Neuronal stem cell (in vitro differentiated cells): ENCODE results near the gene NR3C1.
A peak's percentile ranks its signal among the peaks of the same experiment; 100 is the strongest.

Experiments used
- DNase-seq: peaks from one replicate; pipeline ENCODE4 v3.0.0-alpha.2; 2013; ENCODE audit warnings: low spot score
- H2AFZ ChIP-seq: one replicate; pipeline ENCODE4 v1.6.1; 2013; ENCODE audit warnings: mild to moderate bottlenecking, low read length, inconsistent platforms
- H2AK5ac ChIP-seq: 2 replicates; pipeline ENCODE4 v1.6.1; 2013; ENCODE audit warnings: low read depth, mild to moderate bottlenecking, inconsistent platforms, low read length, moderate library complexity, mixed read lengths
- H2BK120ac ChIP-seq: 2 replicates; pipeline ENCODE4 v1.6.1; 2013; ENCODE audit warnings: low read depth, mild to moderate bottlenecking, inconsistent platforms, low read length, moderate library complexity, mixed read lengths
- H2BK12ac ChIP-seq: one replicate; pipeline ENCODE4 v1.6.1; 2013; ENCODE audit warnings: low read length, inconsistent platforms
- H2BK15ac ChIP-seq: 2 replicates; pipeline ENCODE4 v1.6.1; 2013; ENCODE audit warnings: mild to moderate bottlenecking, low read length, inconsistent platforms, mixed read lengths
- H2BK5ac ChIP-seq: one replicate; pipeline ENCODE4 v1.6.1; 2013; ENCODE audit warnings: inconsistent platforms, mild to moderate bottlenecking, low read length, moderate library complexity
- H3K14ac ChIP-seq: one replicate; pipeline ENCODE4 v1.6.1; 2013; ENCODE audit warnings: low read length, inconsistent platforms
- H3K18ac ChIP-seq: 2 replicates; pipeline ENCODE4 v1.6.1; 2013; ENCODE audit warnings: low read length, inconsistent platforms
- H3K23ac ChIP-seq: 2 replicates; pipeline ENCODE4 v1.6.1; 2013; ENCODE audit warnings: low read depth, mild to moderate bottlenecking, mixed read lengths, low read length, inconsistent platforms; ENCODE audit not compliant: poor library complexity
- H3K27ac ChIP-seq: replicated peaks from 3 replicates; pipeline ENCODE4 v1.5.1; 2013; ENCODE audit warnings: low read length, inconsistent platforms
- H3K27me3 ChIP-seq, 3 experiments: 2 replicates each; pipeline ENCODE4 v1.6.1; 2013; ENCODE audit warnings: low read length in 3 of 3, mild to moderate bottlenecking in 2 of 3, inconsistent platforms in 1 of 3, low read depth in 1 of 3, mixed read lengths in 1 of 3, moderate library complexity in 1 of 3; ENCODE audit not compliant: control insufficient read depth in 3 of 3, insufficient read depth in 3 of 3
- H3K36me3 ChIP-seq, 2 donors: replicated peaks in 1 of 2; 2 replicates each; pipeline ENCODE4 v1.6.1; 2013; ENCODE audit warnings: low read length in 2 of 2; ENCODE audit not compliant: control insufficient read depth in 2 of 2, insufficient read depth in 2 of 2
- H3K4ac ChIP-seq: 2 replicates; pipeline ENCODE4 v1.6.1; 2013; ENCODE audit warnings: inconsistent platforms, mild to moderate bottlenecking, low read length, moderate library complexity
- H3K4me1 ChIP-seq, 2 donors: 1 replicate in 1 of 2; 2 replicates in 1 of 2; pipeline ENCODE4 v1.6.1; 2013; ENCODE audit warnings: low read length in 2 of 2, low read depth in 1 of 2; ENCODE audit not compliant: control insufficient read depth in 2 of 2, insufficient read depth in 1 of 2
- H3K4me2 ChIP-seq: one replicate; pipeline ENCODE4 v1.6.1; 2013; ENCODE audit warnings: mild to moderate bottlenecking, low read length, inconsistent platforms; ENCODE audit not compliant: insufficient read depth, poor library complexity, severe bottlenecking
- H3K4me3 ChIP-seq, 2 donors: 2 replicates each; pipeline ENCODE4 v1.5.1; 2013; ENCODE audit warnings: low read length in 2 of 2, mild to moderate bottlenecking in 2 of 2, inconsistent platforms in 1 of 2, moderate library complexity in 1 of 2
- H3K79me1 ChIP-seq: one replicate; pipeline ENCODE4 v1.6.1; 2013; ENCODE audit warnings: low read depth, mild to moderate bottlenecking, inconsistent platforms, low read length, moderate library complexity
- H3K9ac ChIP-seq: one replicate; pipeline ENCODE4 v1.6.1; 2013; ENCODE audit warnings: mild to moderate bottlenecking, low read depth, low read length, inconsistent platforms; ENCODE audit not compliant: poor library complexity
- H3K9me3 ChIP-seq, 2 donors: replicated peaks in 1 of 2; 2 replicates each; pipeline versions ENCODE3 to v1.6.1; 2013; ENCODE audit warnings: low read length in 2 of 2, mild to moderate bottlenecking in 2 of 2, inconsistent platforms in 1 of 2, low read depth in 1 of 2, mixed read lengths in 1 of 2, moderate library complexity in 1 of 2; ENCODE audit not compliant: control insufficient read depth in 2 of 2, insufficient read depth in 1 of 2
- H4K8ac ChIP-seq: one replicate; pipeline ENCODE4 v1.6.1; 2013; ENCODE audit warnings: low read depth, mild to moderate bottlenecking, inconsistent platforms, low read length, moderate library complexity
- H4K91ac ChIP-seq: one replicate; pipeline ENCODE4 v1.6.1; 2013; ENCODE audit warnings: low read length, low read depth, mild to moderate bottlenecking, inconsistent platforms; ENCODE audit not compliant: poor library complexity
- WGBS, 2 donors: extraction: QIAGEN DNeasy Blood & Tissue Kit; methylation state at CpG; one replicate each; pipeline ENCODE4 v1.1.7; 2013; ENCODE audit warnings: missing lambda C conversion rate in 2 of 2, mixed read lengths in 1 of 2; ENCODE audit not compliant: insufficient read length in 2 of 2, insufficient replicate concordance in 1 of 2; ENCODE audit errors: extremely low coverage in 2 of 2; 5-methylcytosine and 5-hydroxymethylcytosine counted together

NR3C1 gene

GRCh38 chr5:143248391-143248790, 155.1 kb downstream of the NR3C1 start:
- WGBS, 2 donors = no CpG with 5 or more reads among the region's 3 CpGs

GRCh38 chr5:143247134-143247815, 156.2 kb downstream of the NR3C1 start:
- no peaks in the 10 kb centered on the region for H3K9me3 ChIP-seq
- H3K14ac ChIP-seq = no peak overlapping the region
- H3K4me2 ChIP-seq = no peak overlapping the region
- no peak overlapping the region for H3K4ac ChIP-seq
- no peak overlapping the region for H2AFZ ChIP-seq
- no peak for DNase-seq
- no peak overlapping the region for H3K9ac ChIP-seq
- no peak overlapping the region for H2BK5ac ChIP-seq
- no peak overlapping the region for H3K23ac ChIP-seq
- WGBS, 2 donors = no CpG with 5 or more reads among the region's 1 CpG
- H4K8ac ChIP-seq = no peak overlapping the region
- H2BK120ac ChIP-seq = no peak overlapping the region
- H2BK15ac ChIP-seq = no peak overlapping the region
- H2BK12ac ChIP-seq = no peak overlapping the region
- no peak overlapping the region for H3K27ac ChIP-seq
- no peaks in the 10 kb centered on the region for H3K4me1 ChIP-seq
- no peaks in the 10 kb centered on the region for H3K36me3 ChIP-seq
- no peak overlapping the region for H2AK5ac ChIP-seq
- no peak overlapping the region for H3K4me3 ChIP-seq
- H3K27me3 ChIP-seq = peaks cover 0 to 2% (median 0%) of the 10 kb centered on the region in 3 experiments
- H3K18ac ChIP-seq = no peak overlapping the region
- H3K79me1 ChIP-seq = no peaks in the 10 kb centered on the region
- no peak overlapping the region for H4K91ac ChIP-seq

More at GRCh38 chr5:143248391-143248790, 155.1 kb downstream of the NR3C1 start:
- no peak for DNase-seq
- Histone ChIP-seq H3K4me1 (no peaks in the 10 kb centered on the region), H3K27me3 (peaks cover 0 to 2% (median 0%) of the 10 kb centered on the region in 3 experiments), H3K79me1 (no peaks in the 10 kb centered on the region), H3K4ac (no peak overlapping the region), H2AFZ (no peak overlapping the region), H3K18ac (no peak overlapping the region), H3K9me3 (no peaks in the 10 kb centered on the region), H2BK120ac (no peak overlapping the region), H2BK15ac (no peak overlapping the region), H2AK5ac (no peak overlapping the region), H3K9ac (no peak overlapping the region), H3K23ac (no peak overlapping the region), H2BK5ac (no peak overlapping the region), H4K91ac (no peak overlapping the region), H3K4me2 (no peak overlapping the region), H3K4me3 (no peak overlapping the region), H3K27ac (no peak overlapping the region), H4K8ac (no peak overlapping the region), H3K14ac (no peak overlapping the region), H2BK12ac (no peak overlapping the region), H3K36me3 (no peaks in the 10 kb centered on the region)

GRCh38 chr5:143245929-143246561, 157.4 kb downstream of the NR3C1 start:
- Histone ChIP-seq H3K23ac (no peak overlapping the region), H3K9ac (no peak overlapping the region), H3K27me3 (peaks cover 0 to 2% (median 0%) of the 10 kb centered on the region in 3 experiments), H4K91ac (no peak overlapping the region), H3K14ac (no peak overlapping the region), H3K4me3 (no peak overlapping the region), H2BK120ac (no peak overlapping the region), H2BK12ac (no peak overlapping the region), H2BK15ac (no peak overlapping the region), H3K79me1 (no peaks in the 10 kb centered on the region), H3K27ac (no peak overlapping the region), H2AK5ac (no peak overlapping the region), H2AFZ (peak overlapping the region; percentile 25), H2BK5ac (no peak overlapping the region), H3K4me2 (no peak overlapping the region), H3K9me3 (no peaks in the 10 kb centered on the region), H3K36me3 (no peaks in the 10 kb centered on the region), H3K4me1 (no peaks in the 10 kb centered on the region), H3K18ac (no peak overlapping the region), H3K4ac (no peak overlapping the region), H4K8ac (no peak overlapping the region)
- DNase-seq = no peak
- no CpG with 5 or more reads among the region's 11 CpGs for WGBS, 2 donors

GRCh38 chr5:143244990-143245389, 158.5 kb downstream of the NR3C1 start:
- no peak for DNase-seq
- Histone ChIP-seq H3K9me3 (no peaks in the 10 kb centered on the region), H3K4me3 (no peak overlapping the region), H3K79me1 (no peaks in the 10 kb centered on the region), H3K27ac (no peak overlapping the region), H3K36me3 (no peaks in the 10 kb centered on the region), H3K4ac (no peak overlapping the region), H3K27me3 (peaks cover 0 to 2% (median 0%) of the 10 kb centered on the region in 3 experiments), H3K4me1 (no peaks in the 10 kb centered on the region), H3K23ac (no peak overlapping the region), H2BK5ac (no peak overlapping the region), H2AK5ac (no peak overlapping the region), H3K18ac (no peak overlapping the region), H2BK15ac (no peak overlapping the region), H2BK120ac (no peak overlapping the region), H2BK12ac (no peak overlapping the region), H4K8ac (no peak overlapping the region), H2AFZ (no peak overlapping the region), H3K4me2 (no peak overlapping the region), H3K14ac (no peak overlapping the region), H3K9ac (no peak overlapping the region), H4K91ac (no peak overlapping the region)
- WGBS, 2 donors = no CpG with 5 or more reads among the region's 2 CpGs
